T-helper 1 cell treated with Interleukin-12 subunit alpha and Interleukin-12 subunit beta and Interleukin-4 antibody, amounts not matched to agents 30 μg/mL and 1 μg/mL, for 36 hours (primary cell): Measurements from ENCODE around the gene IGFL3.
"Not testable (repeated sequence)": the region's sequence is repeated elsewhere in the genome, so short reads cannot be mapped to it uniquely, and the experiment has no call there.

ENCODE experiments used
- H3K27ac Mint-ChIP-seq: one replicate; pipeline ENCODE4 v1.8.0; 2021; ENCODE audit warnings: mild to moderate bottlenecking, mixed read lengths
- H3K27me3 Mint-ChIP-seq: one replicate; pipeline ENCODE4 v1.8.0; 2021; ENCODE audit warnings: low read depth, mixed read lengths
- H3K36me3 Mint-ChIP-seq: one replicate; pipeline ENCODE4 v1.8.0; 2021; ENCODE audit warnings: low read depth, mixed read lengths
- H3K4me1 Mint-ChIP-seq: one replicate; pipeline ENCODE4 v1.8.0; 2021; ENCODE audit warnings: low read depth, mixed read lengths
- H3K4me3 Mint-ChIP-seq: one replicate; pipeline ENCODE4 v1.8.0; 2021; ENCODE audit warnings: mild to moderate bottlenecking, moderate library complexity, mixed read lengths
- H3K9me3 Mint-ChIP-seq: one replicate; pipeline ENCODE4 v1.8.0; 2021; ENCODE audit warnings: mixed read lengths

IGFL3 gene

GRCh38 chr19:46102333-46102732 lies 22.2 kb downstream of the IGFL3 start:
- not testable (repeated sequence) for H3K36me3 Mint-ChIP-seq, H3K4me1 Mint-ChIP-seq

GRCh38 chr19:46101293-46101692 lies 23.2 kb downstream of the IGFL3 start:
- Mint-ChIP-seq H3K9me3 (peaks cover 22% of the 10 kb centered on the region), H3K27me3 (peaks cover 9% of the 10 kb centered on the region), H3K4me3 (no peak overlapping the region), H3K4me1 (no peaks in the 10 kb centered on the region), H3K27ac (no peak overlapping the region), H3K36me3 (no peaks in the 10 kb centered on the region)

More at GRCh38 chr19:46102333-46102732, 22.2 kb downstream of the IGFL3 start:
- H3K27me3 Mint-ChIP-seq, H3K4me3 Mint-ChIP-seq, H3K27ac Mint-ChIP-seq: not testable (repeated sequence)
- peaks cover 15% of the 10 kb centered on the region for H3K9me3 Mint-ChIP-seq

- Mint-ChIP-seq H3K9me3 (peaks cover 22% of the 10 kb centered on the region), H3K27ac (no peak overlapping the region), H3K4me1 (no peaks in the 10 kb centered on the region), H3K36me3 (no peaks in the 10 kb centered on the region), H3K4me3 (no peak overlapping the region), H3K27me3 (peaks cover 9% of the 10 kb centered on the region)
Observed at GRCh38 chr19:46100344-46100743, 24.1 kb downstream of the IGFL3 start.

GRCh38 chr19:46090444-46090843 lies 34.0 kb downstream of the IGFL3 start:
- H3K36me3 Mint-ChIP-seq = no peaks in the 10 kb centered on the region
- no peak overlapping the region for H3K4me3 Mint-ChIP-seq
- H3K9me3 Mint-ChIP-seq = peaks cover 33% of the 10 kb centered on the region
- H3K4me1 Mint-ChIP-seq = no peaks in the 10 kb centered on the region
- H3K27me3 Mint-ChIP-seq = peaks cover 28% of the 10 kb centered on the region
- no peak overlapping the region for H3K27ac Mint-ChIP-seq

- Mint-ChIP-seq H3K4me1 (no peaks in the 10 kb centered on the region), H3K27ac (no peak overlapping the region), H3K4me3 (no peak overlapping the region), H3K27me3 (peaks cover 28% of the 10 kb centered on the region), H3K36me3 (no peaks in the 10 kb centered on the region), H3K9me3 (peaks cover 41% of the 10 kb centered on the region)
Observed at GRCh38 chr19:46089432-46089831, 35.1 kb downstream of the IGFL3 start.

GRCh38 chr19:46088101-46088500 lies 36.4 kb downstream of the IGFL3 start:
- Mint-ChIP-seq H3K9me3 (peaks cover 44% of the 10 kb centered on the region), H3K36me3 (no peaks in the 10 kb centered on the region), H3K4me3 (no peak overlapping the region), H3K27me3 (peaks cover 24% of the 10 kb centered on the region), H3K27ac (no peak overlapping the region), H3K4me1 (no peaks in the 10 kb centered on the region)

GRCh38 chr19:46085888-46086287 lies 38.6 kb downstream of the IGFL3 start:
- Mint-ChIP-seq H3K27ac (no peak overlapping the region), H3K4me1 (no peaks in the 10 kb centered on the region), H3K27me3 (peaks cover 35% of the 10 kb centered on the region), H3K9me3 (peaks cover 44% of the 10 kb centered on the region), H3K4me3 (no peak overlapping the region), H3K36me3 (no peaks in the 10 kb centered on the region)

GRCh38 chr19:46082728-46083050 lies 41.8 kb downstream of the IGFL3 start:
- H3K4me1 Mint-ChIP-seq = peaks cover 2% of the 10 kb centered on the region
- no peaks in the 10 kb centered on the region for H3K36me3 Mint-ChIP-seq
- H3K4me3 Mint-ChIP-seq = no peak overlapping the region
- peaks cover 34% of the 10 kb centered on the region for H3K9me3 Mint-ChIP-seq
- peaks cover 53% of the 10 kb centered on the region for H3K27me3 Mint-ChIP-seq
- H3K27ac Mint-ChIP-seq = no peak overlapping the region

- H3K4me3 Mint-ChIP-seq = no peak overlapping the region
- H3K27me3 Mint-ChIP-seq = peaks cover 59% of the 10 kb centered on the region
- H3K36me3 Mint-ChIP-seq = no peaks in the 10 kb centered on the region
- no peak overlapping the region for H3K27ac Mint-ChIP-seq
- peaks cover 2% of the 10 kb centered on the region for H3K4me1 Mint-ChIP-seq
- peaks cover 32% of the 10 kb centered on the region for H3K9me3 Mint-ChIP-seq
Observed at GRCh38 chr19:46081928-46082727, 42.4 kb downstream of the IGFL3 start.

- H3K4me1 Mint-ChIP-seq = peaks cover 4% of the 10 kb centered on the region
- peaks cover 18% of the 10 kb centered on the region for H3K9me3 Mint-ChIP-seq
- H3K27me3 Mint-ChIP-seq = peaks cover 69% of the 10 kb centered on the region
- H3K27ac Mint-ChIP-seq = no peak overlapping the region
- no peaks in the 10 kb centered on the region for H3K36me3 Mint-ChIP-seq
- H3K4me3 Mint-ChIP-seq = no peak overlapping the region
Observed at GRCh38 chr19:46080561-46080960, 43.9 kb downstream of the IGFL3 start.

- H3K27ac Mint-ChIP-seq = no peak overlapping the region
- H3K36me3 Mint-ChIP-seq = no peaks in the 10 kb centered on the region
- H3K4me1 Mint-ChIP-seq = peaks cover 4% of the 10 kb centered on the region
- peaks cover 11% of the 10 kb centered on the region for H3K9me3 Mint-ChIP-seq
- peaks cover 75% of the 10 kb centered on the region for H3K27me3 Mint-ChIP-seq
- H3K4me3 Mint-ChIP-seq = no peak overlapping the region
Observed at GRCh38 chr19:46079576-46079975, 44.9 kb downstream of the IGFL3 start.

- H3K9me3 Mint-ChIP-seq, H3K4me1 Mint-ChIP-seq, H3K4me3 Mint-ChIP-seq, H3K27ac Mint-ChIP-seq, H3K36me3 Mint-ChIP-seq: not testable (repeated sequence)
- H3K27me3 Mint-ChIP-seq = peaks cover 72% of the 10 kb centered on the region
Observed at GRCh38 chr19:46078573-46079332, 45.7 kb downstream of the IGFL3 start.

- Mint-ChIP-seq H3K27me3 (peaks cover 80% of the 10 kb centered on the region), H3K9me3 (peaks cover 7% of the 10 kb centered on the region), H3K36me3 (no peaks in the 10 kb centered on the region), H3K4me1 (peaks cover 4% of the 10 kb centered on the region), H3K27ac (no peak overlapping the region), H3K4me3 (no peak overlapping the region)
Observed at GRCh38 chr19:46077815-46078167, 46.7 kb downstream of the IGFL3 start.

GRCh38 chr19:46076951-46077814 lies 47.3 kb downstream of the IGFL3 start:
- Mint-ChIP-seq H3K9me3 (peaks cover 7% of the 10 kb centered on the region), H3K27me3 (peaks cover 82% of the 10 kb centered on the region), H3K4me1 (peaks cover 4% of the 10 kb centered on the region), H3K27ac (no peak overlapping the region), H3K4me3 (no peak overlapping the region), H3K36me3 (no peaks in the 10 kb centered on the region)
